ENCODE data around the gene TOM1. TPM values are rescaled to one million over a fixed set of nuclear protein-coding genes. Genes with fewer than 3 reads are reported as not detected.

Gene TOM1
- total and polyA plus RNA-seq, 7 experiments from 2014 or later, result 32.3 to 225 (median 55.3) TPM

- peaks cover 5 to 6% of the 10 kb centered on the region in 2 donors for H3K4me1 ChIP-seq (ENCODE audit: control insufficient read depth in 2 of 2, insufficient read depth in 2 of 2, low read length in 2 of 2)
- no peaks in the 10 kb centered on the region for H3K9me3 Mint-ChIP-seq
- no peak overlapping the region for H3K4me3 ChIP-seq (ENCODE audit: low read length)
- no peaks in the 10 kb centered on the region for H3K27me3 ChIP-seq (ENCODE audit: control insufficient read depth in 2 of 2, insufficient read depth in 2 of 2, low read length in 2 of 2)
- peaks cover 8 to 16% (median 15%) of the 10 kb centered on the region in 7 donors for H3K4me1 Mint-ChIP-seq
- no peak overlapping the region for H3K27ac ChIP-seq (ENCODE audit: low read depth, low read length)
- intact Hi-C loops (cut with micrococcal nuclease), result no loop called here
- peaks cover 0 to 10% (median 5%) of the 10 kb centered on the region in 5 donors for H3K36me3 Mint-ChIP-seq
- no peak overlapping the region for H3K27ac Mint-ChIP-seq
- POLR2A ChIA-PET, result no interaction called here
- CTCF ChIA-PET, result interaction anchor here (1.3 kb wide), 1 partner anchor 235 kb away, joined by 4 read pairs; no protein-coding TSS in a partner anchor
- no peak for ATAC-seq
- no peaks in the 10 kb centered on the region for H3K9me3 ChIP-seq (ENCODE audit: control insufficient read depth in 2 of 3, low read length in 3 of 3)
- DNase-seq, result no peak
- peaks cover 0 to 6% (median 0%) of the 10 kb centered on the region in 5 donors for H3K27me3 Mint-ChIP-seq
- peaks cover 0 to 60% (median 4%) of the 10 kb centered on the region in 3 experiments for H3K36me3 ChIP-seq (ENCODE audit: control insufficient read depth in 2 of 3, insufficient read depth in 3 of 3, low read length in 3 of 3)
- no peak overlapping the region for H3K4me3 Mint-ChIP-seq
These were observed 47.0 kb downstream of the TOM1 start for GRCh38 chr22:35346596-35347220.

- no peak overlapping the region for H3K4me3 Mint-ChIP-seq
- no peaks in the 10 kb centered on the region for H3K9me3 Mint-ChIP-seq
- H3K36me3 ChIP-seq (ENCODE audit: control insufficient read depth in 2 of 3, insufficient read depth in 3 of 3, low read length in 3 of 3), result peaks cover 0 to 52% (median 4%) of the 10 kb centered on the region in 3 experiments
- no peak overlapping the region for H3K4me3 ChIP-seq (ENCODE audit: low read length)
- peaks cover 5 to 10% of the 10 kb centered on the region in 2 donors for H3K4me1 ChIP-seq (ENCODE audit: control insufficient read depth in 2 of 2, insufficient read depth in 2 of 2, low read length in 2 of 2)
- no peaks in the 10 kb centered on the region for H3K27me3 ChIP-seq (ENCODE audit: control insufficient read depth in 2 of 2, insufficient read depth in 2 of 2, low read length in 2 of 2)
- peak overlapping the region in 1 of 9 donors; percentile 62 for H3K27ac Mint-ChIP-seq
- no peak overlapping the region for H3K27ac ChIP-seq (ENCODE audit: low read depth, low read length)
- H3K9me3 ChIP-seq (ENCODE audit: control insufficient read depth in 2 of 3, low read length in 3 of 3), result no peaks in the 10 kb centered on the region
- H3K36me3 Mint-ChIP-seq, result peaks cover 0 to 10% (median 5%) of the 10 kb centered on the region in 5 donors
- ChIA-PET POLR2A (no interaction called here), CTCF (no interaction called here)
- DNase-seq (no peak), ATAC-seq (no peak)
- H3K4me1 Mint-ChIP-seq, result peaks cover 8 to 24% (median 21%) of the 10 kb centered on the region in 7 donors
- peaks cover 0 to 6% (median 0%) of the 10 kb centered on the region in 5 donors for H3K27me3 Mint-ChIP-seq
- intact Hi-C loops (cut with micrococcal nuclease), result no loop called here
These were observed 47.8 kb downstream of the TOM1 start for GRCh38 chr22:35347462-35347861.

GRCh38 chr22:35348026-35348590, 48.4 kb downstream of the TOM1 start:
- ATAC-seq (no peak), DNase-seq (no peak)
- POLR2A ChIA-PET, result interaction anchor here (1.1 kb wide), 1 partner anchor 14 kb away, joined by 5 read pairs; no protein-coding TSS in a partner anchor
- Histone ChIP-seq H3K9me3 (ENCODE audit: control insufficient read depth in 2 of 3, low read length in 3 of 3) (no peaks in the 10 kb centered on the region), H3K27ac (ENCODE audit: low read depth, low read length) (no peak overlapping the region), H3K27me3 (ENCODE audit: control insufficient read depth in 2 of 2, insufficient read depth in 2 of 2, low read length in 2 of 2) (no peaks in the 10 kb centered on the region), H3K36me3 (ENCODE audit: control insufficient read depth in 2 of 3, insufficient read depth in 3 of 3, low read length in 3 of 3) (peaks cover 0 to 46% (median 2%) of the 10 kb centered on the region in 3 experiments), H3K4me1 (ENCODE audit: control insufficient read depth in 2 of 2, insufficient read depth in 2 of 2, low read length in 2 of 2) (peaks cover 11 to 16% of the 10 kb centered on the region in 2 donors), H3K4me3 (ENCODE audit: low read length) (no peak overlapping the region)
- Mint-ChIP-seq H3K36me3 (peaks cover 0 to 10% (median 5%) of the 10 kb centered on the region in 5 donors), H3K27me3 (peaks cover 0 to 6% (median 0%) of the 10 kb centered on the region in 5 donors), H3K4me1 (peaks cover 8 to 27% (median 26%) of the 10 kb centered on the region in 7 donors), H3K4me3 (no peak overlapping the region), H3K27ac (peak overlapping the region in 1 of 9 donors; percentile 62), H3K9me3 (no peaks in the 10 kb centered on the region)
- intact Hi-C loops (cut with micrococcal nuclease), result no loop called here
- CTCF ChIA-PET, result interaction anchor here (0.7 kb wide), 1 partner anchor 775 kb away, joined by 4 read pairs; no protein-coding TSS in a partner anchor

- Histone ChIP-seq H3K4me3 (ENCODE audit: low read length) (no peak overlapping the region), H3K27me3 (ENCODE audit: control insufficient read depth in 2 of 2, insufficient read depth in 2 of 2, low read length in 2 of 2) (no peaks in the 10 kb centered on the region), H3K4me1 (ENCODE audit: control insufficient read depth in 2 of 2, insufficient read depth in 2 of 2, low read length in 2 of 2) (peaks cover 11 to 16% of the 10 kb centered on the region in 2 donors), H3K36me3 (ENCODE audit: control insufficient read depth in 2 of 3, insufficient read depth in 3 of 3, low read length in 3 of 3) (peaks cover 0 to 40% (median 0%) of the 10 kb centered on the region in 3 experiments), H3K9me3 (ENCODE audit: control insufficient read depth in 2 of 3, low read length in 3 of 3) (no peaks in the 10 kb centered on the region), H3K27ac (ENCODE audit: low read depth, low read length) (no peak overlapping the region)
- CTCF ChIA-PET, result interaction anchor here (0.6 to 0.7 kb wide), 2 partner anchors 278 to 774 kb away, joined by 4 to 5 read pairs; no protein-coding TSS in a partner anchor
- POLR2A ChIA-PET, result interaction anchor here (1.1 kb wide), 1 partner anchor 15 kb away, joined by 5 read pairs; no protein-coding TSS in a partner anchor
- peaks cover 0 to 6% (median 0%) of the 10 kb centered on the region in 5 donors for H3K27me3 Mint-ChIP-seq
- H3K4me1 Mint-ChIP-seq, result peaks cover 8 to 29% (median 26%) of the 10 kb centered on the region in 7 donors
- no peak overlapping the region for H3K4me3 Mint-ChIP-seq
- H3K36me3 Mint-ChIP-seq, result peaks cover 0 to 10% (median 5%) of the 10 kb centered on the region in 5 donors
- H3K27ac Mint-ChIP-seq, result peak overlapping the region in 1 of 9 donors; percentile 62
- H3K9me3 Mint-ChIP-seq, result no peaks in the 10 kb centered on the region
- no peak for DNase-seq
- intact Hi-C loops (cut with micrococcal nuclease), result no loop called here
- no peak for ATAC-seq
These were observed 49.0 kb downstream of the TOM1 start for GRCh38 chr22:35348703-35349102.

- intact Hi-C loops (cut with micrococcal nuclease), result no loop called here
- Mint-ChIP-seq H3K4me1 (peaks cover 8 to 29% (median 26%) of the 10 kb centered on the region in 7 donors), H3K27me3 (peaks cover 0 to 6% (median 0%) of the 10 kb centered on the region in 5 donors), H3K9me3 (no peaks in the 10 kb centered on the region), H3K27ac (peak overlapping the region in 2 of 9 donors; percentile 13 to 20), H3K36me3 (peaks cover 0 to 10% (median 5%) of the 10 kb centered on the region in 5 donors), H3K4me3 (no peak overlapping the region)
- peaks cover 0 to 33% (median 0%) of the 10 kb centered on the region in 3 experiments for H3K36me3 ChIP-seq (ENCODE audit: control insufficient read depth in 2 of 3, insufficient read depth in 3 of 3, low read length in 3 of 3)
- no peak overlapping the region for H3K4me3 ChIP-seq (ENCODE audit: low read length)
- peaks cover 11 to 16% of the 10 kb centered on the region in 2 donors for H3K4me1 ChIP-seq (ENCODE audit: control insufficient read depth in 2 of 2, insufficient read depth in 2 of 2, low read length in 2 of 2)
- DNase-seq (no peak), ATAC-seq (no peak)
- H3K9me3 ChIP-seq (ENCODE audit: control insufficient read depth in 2 of 3, low read length in 3 of 3), result no peaks in the 10 kb centered on the region
- H3K27me3 ChIP-seq (ENCODE audit: control insufficient read depth in 2 of 2, insufficient read depth in 2 of 2, low read length in 2 of 2), result no peaks in the 10 kb centered on the region
- H3K27ac ChIP-seq (ENCODE audit: low read depth, low read length), result no peak overlapping the region
- ChIA-PET POLR2A (no interaction called here), CTCF (interaction anchor here (0.6 to 2.4 kb wide), 2 partner anchors 278 to 775 kb away, joined by 5 to 9 read pairs; no protein-coding TSS in a partner anchor)
These were observed 49.6 kb downstream of the TOM1 start for GRCh38 chr22:35349368-35349703.

- peak overlapping the region in 2 of 10 donors; percentile 82 to 83 for H3K4me3 Mint-ChIP-seq
- Histone ChIP-seq H3K4me1 (ENCODE audit: control insufficient read depth in 2 of 2, insufficient read depth in 2 of 2, low read length in 2 of 2) (peaks cover 11 to 16% of the 10 kb centered on the region in 2 donors), H3K27me3 (ENCODE audit: control insufficient read depth in 2 of 2, insufficient read depth in 2 of 2, low read length in 2 of 2) (no peaks in the 10 kb centered on the region), H3K36me3 (ENCODE audit: control insufficient read depth in 2 of 3, insufficient read depth in 3 of 3, low read length in 3 of 3) (peaks cover 0 to 28% (median 0%) of the 10 kb centered on the region in 3 experiments), H3K4me3 (ENCODE audit: low read length) (no peak overlapping the region), H3K9me3 (ENCODE audit: control insufficient read depth in 2 of 3, low read length in 3 of 3) (no peaks in the 10 kb centered on the region), H3K27ac (ENCODE audit: low read depth, low read length) (no peak overlapping the region)
- ChIA-PET CTCF (interaction anchor here (1.5 to 2.4 kb wide), 2 partner anchors 13 to 775 kb away, joined by 8 to 9 read pairs; no protein-coding TSS in a partner anchor), POLR2A (no interaction called here)
- intact Hi-C loops (cut with micrococcal nuclease), result loop anchor here (1.0 to 10.0 kb wide), 10 partner anchors 45 to 830 kb away; partner anchors contain the start of gene MCM5 (in 1 of the 2)
- no peaks in the 10 kb centered on the region for H3K9me3 Mint-ChIP-seq
- H3K36me3 Mint-ChIP-seq, result peaks cover 0 to 10% (median 5%) of the 10 kb centered on the region in 5 donors
- DNase-seq (no peak), ATAC-seq (no peak)
- H3K27me3 Mint-ChIP-seq, result peaks cover 0 to 6% (median 0%) of the 10 kb centered on the region in 5 donors
- peaks cover 8 to 29% (median 26%) of the 10 kb centered on the region in 7 donors for H3K4me1 Mint-ChIP-seq
- peak overlapping the region in 3 of 9 donors; percentile 26 to 78 (median 41) for H3K27ac Mint-ChIP-seq
These were observed 50.2 kb downstream of the TOM1 start for GRCh38 chr22:35349704-35350538.
